GM21447 (cell line): ENCODE results near the gene MTARC2.
A peak's percentile ranks its signal among the peaks of the same experiment; 100 is the strongest.

Source experiments
- ATAC-seq: cut with Tn5 transposase; IDR thresholded peaks from one replicate; pipeline ENCODE4 v1.9.1; 2021; ENCODE audit not compliant: unreplicated experiment

MTARC2 gene

GRCh38 chr1:220797044-220797443, 48.9 kb downstream of the MTARC2 start:
- no peak for ATAC-seq

- ATAC-seq: no peak
Measured at GRCh38 chr1:220797553-220797952, 49.4 kb downstream of the MTARC2 start.

DNA sequence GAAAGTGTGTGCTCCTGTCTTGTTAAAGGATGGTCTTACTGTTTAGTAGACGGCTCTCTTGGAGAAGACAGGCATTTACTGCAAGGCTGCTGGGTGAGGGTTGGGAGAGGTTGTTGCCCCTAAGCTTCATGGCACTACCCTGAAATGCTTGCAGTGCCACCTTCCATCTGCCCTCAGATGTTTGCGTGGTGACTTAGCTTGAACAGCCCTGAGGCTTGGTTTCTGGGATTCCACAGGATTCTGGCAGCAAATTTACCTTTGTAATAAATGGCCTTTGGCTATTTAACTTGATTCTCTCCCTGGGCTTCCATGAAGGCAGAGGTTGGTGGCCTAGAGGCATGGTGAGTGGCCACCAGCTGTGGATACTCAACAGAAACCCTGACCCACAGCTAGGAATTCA, 50.2 kb downstream of the MTARC2 start:
- no peak for ATAC-seq

DNA sequence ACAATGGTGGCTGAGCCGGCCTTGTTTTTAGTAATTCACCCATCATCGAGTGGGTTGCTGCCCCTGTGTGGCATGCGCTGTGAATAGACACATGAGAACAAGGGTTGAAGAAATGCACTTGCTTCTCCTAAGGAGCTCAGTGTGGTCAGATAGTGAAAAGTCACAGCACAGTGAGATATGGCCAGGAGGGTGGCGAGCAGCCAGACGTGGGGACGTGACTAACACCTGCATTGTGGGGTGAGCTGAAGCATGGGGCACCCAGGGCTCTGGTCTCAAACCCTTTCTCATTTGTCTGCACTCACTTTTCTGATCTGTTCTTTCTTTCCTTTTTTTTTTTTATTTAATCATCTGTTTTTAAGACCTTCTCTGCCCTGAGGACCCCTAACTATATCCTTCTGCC, 52.1 kb downstream of the MTARC2 start:
- ATAC-seq: no peak

- no peak for ATAC-seq
Measured at GRCh38 chr1:220803401-220804201, 55.5 kb downstream of the MTARC2 start.

- no peak for ATAC-seq
Measured at GRCh38 chr1:220804202-220804586, 56.1 kb downstream of the MTARC2 start.

- no peak for ATAC-seq
Measured at GRCh38 chr1:220806408-220806807, 58.3 kb downstream of the MTARC2 start.

DNA sequence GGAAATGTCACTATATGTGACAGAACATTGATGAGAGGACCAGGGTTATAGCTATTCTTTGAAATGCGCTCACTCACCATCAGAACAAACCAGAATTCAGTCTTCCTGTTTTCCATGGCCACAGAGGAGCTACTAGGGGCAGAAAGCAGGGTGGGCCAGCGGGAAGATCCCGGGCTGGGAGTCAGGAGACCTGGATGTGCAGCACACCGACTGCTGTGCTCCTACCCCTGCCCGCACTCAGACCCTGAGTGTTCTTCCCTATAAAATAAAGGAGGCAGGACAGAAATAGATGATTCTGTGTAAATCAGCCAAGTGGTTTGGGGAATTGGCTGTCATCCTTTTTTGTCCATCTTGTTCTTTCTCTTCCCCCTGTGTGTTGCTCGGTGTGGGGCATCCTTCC, 59.6 kb downstream of the MTARC2 start:
- no peak for ATAC-seq

- no peak for ATAC-seq
Measured at GRCh38 chr1:220808345-220809186, 60.4 kb downstream of the MTARC2 start.

GRCh38 chr1:220809187-220809550, 61.0 kb downstream of the MTARC2 start:
- ATAC-seq: no peak

- no peak for ATAC-seq
Measured at GRCh38 chr1:220809704-220810103, 61.6 kb downstream of the MTARC2 start.

GRCh38 chr1:220810179-220810653, 62.1 kb downstream of the MTARC2 start:
- peak; percentile 96 for ATAC-seq

DNA sequence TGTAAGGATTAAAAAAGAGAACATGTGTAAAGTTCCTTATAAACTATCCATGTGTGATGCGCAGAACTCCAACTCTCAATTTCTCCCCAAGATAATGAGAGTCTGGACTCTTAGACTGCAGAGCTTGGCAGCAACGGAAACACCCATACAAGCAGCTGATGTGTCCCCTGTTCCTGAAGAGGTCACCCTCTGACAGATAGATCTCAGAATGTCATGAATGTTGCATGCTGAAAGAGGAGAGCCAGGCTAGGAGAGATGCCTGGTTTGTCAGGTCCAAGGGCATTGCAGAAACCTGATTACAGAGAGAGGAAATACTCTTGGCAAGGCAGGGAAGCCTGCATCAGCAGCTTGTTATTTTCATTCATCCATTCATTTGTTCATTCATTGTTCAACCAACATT, 62.8 kb downstream of the MTARC2 start:
- no peak for ATAC-seq

DNA sequence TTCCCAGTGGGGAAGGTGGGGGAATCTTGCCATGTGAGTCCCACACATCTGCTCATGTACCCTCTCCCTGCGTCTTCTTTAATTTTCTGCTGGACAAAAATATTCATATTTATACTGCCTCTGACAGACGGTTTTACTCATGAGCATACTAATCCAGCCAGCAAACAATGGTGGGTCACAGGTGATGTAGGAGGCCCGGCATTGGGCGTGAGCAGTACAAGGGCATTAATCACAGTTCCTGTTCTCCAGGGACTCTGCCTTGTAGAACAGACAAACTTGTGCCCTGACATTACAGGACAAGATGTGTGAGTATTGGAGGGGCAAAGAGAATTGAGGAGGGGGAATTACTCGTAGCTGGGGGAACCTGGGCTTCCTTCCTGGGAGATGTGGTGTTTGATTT, 63.6 kb downstream of the MTARC2 start:
- ATAC-seq: no peak

GRCh38 chr1:220812308-220812707, 64.2 kb downstream of the MTARC2 start:
- ATAC-seq: no peak

GRCh38 chr1:220813013-220813412, 64.9 kb downstream of the MTARC2 start:
- ATAC-seq: no peak

- ATAC-seq: no peak
Measured at GRCh38 chr1:220815409-220815808, 67.3 kb downstream of the MTARC2 start.

- no peak for ATAC-seq
Measured at GRCh38 chr1:220817907-220818306, 69.8 kb downstream of the MTARC2 start.

DNA sequence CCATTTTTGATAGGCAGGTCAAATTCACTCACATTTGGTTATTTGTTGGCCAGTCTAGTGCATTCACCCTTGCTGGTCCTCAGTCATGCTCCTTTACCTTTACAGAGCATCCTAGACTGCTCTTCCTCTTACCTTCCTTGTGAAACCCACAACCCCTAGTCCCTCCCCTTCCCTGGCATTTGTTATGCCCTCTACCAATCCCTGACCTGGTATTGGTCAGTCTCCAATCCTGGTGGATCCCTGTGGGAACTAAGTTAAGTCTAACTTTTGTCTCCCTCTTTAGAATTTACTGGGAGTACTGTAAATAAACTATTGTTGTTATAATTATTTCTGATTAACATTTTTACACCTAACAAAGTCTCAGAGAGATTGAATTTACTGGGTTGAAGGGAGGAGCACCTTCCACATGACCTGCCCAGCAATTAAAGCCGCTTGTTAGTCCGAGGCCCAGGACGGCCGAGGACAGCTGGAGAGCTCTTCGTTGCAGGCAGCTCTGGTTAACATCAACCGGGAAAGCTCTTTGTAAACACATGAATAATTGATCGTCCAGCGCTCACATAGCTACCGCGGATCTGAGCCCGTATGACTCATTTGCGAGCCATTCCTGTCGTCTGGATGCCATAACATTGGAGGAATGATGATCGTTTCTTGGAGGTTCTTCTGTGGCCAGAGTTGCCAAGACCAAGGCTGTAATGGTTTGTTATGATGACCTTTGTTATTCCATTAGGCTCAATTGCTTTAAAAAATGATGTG, 70.5 kb downstream of the MTARC2 start:
- ATAC-seq: no peak

- ATAC-seq: no peak
Measured at GRCh38 chr1:220819467-220820026, 71.4 kb downstream of the MTARC2 start.
